Esophagus mucosa (tissue), 1 donor: ENCODE results near the gene DCLRE1C. TPM values are rescaled to one million over a fixed set of nuclear protein-coding genes. Genes with fewer than 3 reads are reported as not detected.
"Not testable (repeated sequence)": the region's sequence is repeated elsewhere in the genome, so short reads cannot be mapped to it uniquely, and the experiment has no call there.

Experiments used
- ATAC-seq: fragments of 200-7000 bp; cut with Tn5 transposase; one replicate; pipeline ENCODE4 v1.9.1; 2020
- total RNA-seq: library from RNA; stranded (reverse); gene quantifications from one replicate; pipeline ENCODE4 v1.2.4, GENCODE V29; 2023
- donor health status: DM: yes; HTN: yes; CAD: no.

The DCLRE1C gene
- total RNA-seq, 1 donor from 2014 or later = 17.5 TPM

DNA sequence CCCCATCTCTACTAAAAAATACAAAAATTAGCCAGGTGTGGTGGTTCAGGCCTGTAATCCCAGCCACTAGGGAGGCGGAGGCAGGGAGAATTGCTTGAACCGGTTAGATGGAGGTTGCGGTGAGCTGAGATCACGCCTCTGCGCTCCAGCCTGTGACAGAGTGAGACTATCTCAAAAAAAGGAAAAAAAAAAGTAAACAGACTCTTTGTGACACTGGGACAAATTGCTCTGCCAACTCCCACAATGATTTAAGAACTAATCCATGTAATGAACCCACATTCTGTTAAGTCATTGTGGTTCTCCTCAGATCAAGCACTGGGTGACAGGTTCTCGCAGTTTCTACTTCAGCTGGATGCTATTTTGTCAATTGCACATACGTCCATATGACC lies 11.0 kb downstream of the DCLRE1C start:
- ATAC-seq = peak; percentile 66

- ATAC-seq = peak; percentile 76
Observed at GRCh38 chr10:14942147-14942949, 11.5 kb downstream of the DCLRE1C start.

DNA sequence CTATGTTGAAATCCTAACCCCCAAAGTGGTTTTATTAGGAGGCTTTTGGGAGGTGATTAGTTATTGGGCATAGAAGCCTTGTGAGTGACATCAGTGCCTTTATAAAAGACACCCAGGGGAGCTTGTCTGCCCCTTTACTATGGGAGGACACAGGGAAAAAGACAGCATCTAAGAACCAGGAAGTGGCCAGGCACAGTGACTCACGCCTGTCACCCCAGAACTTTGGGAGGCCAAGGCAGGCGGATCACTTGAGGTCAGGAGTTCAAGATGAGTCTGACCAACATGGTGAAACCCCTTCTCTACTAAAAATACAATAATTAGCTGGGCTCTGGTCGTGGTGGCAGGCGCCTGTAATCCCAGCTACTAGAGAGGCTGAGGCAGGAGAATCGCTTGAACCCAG lies 14.9 kb downstream of the DCLRE1C start:
- ATAC-seq = peak; percentile 28

- no peak for ATAC-seq
Observed at GRCh38 chr10:14936584-14936983, 17.3 kb downstream of the DCLRE1C start.

DNA sequence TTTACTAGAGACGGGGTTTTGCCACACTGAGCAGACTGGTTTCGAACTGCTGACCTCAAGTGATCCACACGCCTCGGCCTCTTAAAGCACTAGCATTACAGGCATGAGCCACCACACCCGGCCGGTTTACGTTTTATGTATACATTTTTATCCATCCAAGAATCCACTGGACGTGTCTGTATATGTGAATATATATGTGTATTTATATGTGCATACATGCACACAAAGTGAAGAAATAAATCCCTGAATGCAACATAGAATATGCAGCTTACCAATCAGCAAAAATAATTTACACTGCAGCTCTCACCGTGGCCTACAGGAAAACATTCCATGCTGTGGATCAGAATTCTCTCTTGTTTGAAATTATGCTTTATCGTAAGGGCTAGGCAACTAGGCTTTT lies 23.3 kb downstream of the DCLRE1C start:
- ATAC-seq = no peak

DNA sequence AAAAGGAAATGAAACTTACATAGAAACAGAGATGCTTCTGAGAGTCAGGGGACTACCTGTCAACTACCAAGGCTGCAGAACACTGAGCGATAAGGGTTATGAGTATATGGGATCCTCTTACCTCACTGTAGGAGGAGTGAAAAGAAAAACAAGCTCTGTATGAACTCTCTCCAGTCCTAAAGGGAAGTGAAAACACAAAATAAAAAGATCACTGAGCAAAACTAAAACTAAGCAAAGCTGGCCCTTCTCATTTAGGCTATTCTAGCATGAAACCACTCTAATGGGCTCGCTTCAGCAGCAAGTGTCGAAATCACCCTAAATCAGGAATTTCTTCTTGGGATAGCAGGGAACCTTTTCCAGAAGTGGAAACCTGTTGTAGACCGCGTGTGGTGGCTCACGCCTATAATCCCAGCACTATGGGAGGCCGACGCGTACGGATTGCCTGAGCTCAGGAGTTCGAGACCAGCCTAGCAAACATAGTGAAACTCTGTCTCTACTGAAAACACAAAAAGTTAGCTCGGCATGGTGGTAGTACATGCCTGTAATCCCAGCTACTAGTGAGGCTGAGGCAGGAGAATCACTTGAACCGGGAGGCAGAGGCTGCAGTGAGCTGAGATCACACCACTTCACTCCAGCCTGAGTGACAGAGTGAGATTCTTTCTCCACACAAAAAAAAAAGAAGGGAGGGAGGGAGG lies 27.0 kb downstream of the DCLRE1C start:
- ATAC-seq = no peak

DNA sequence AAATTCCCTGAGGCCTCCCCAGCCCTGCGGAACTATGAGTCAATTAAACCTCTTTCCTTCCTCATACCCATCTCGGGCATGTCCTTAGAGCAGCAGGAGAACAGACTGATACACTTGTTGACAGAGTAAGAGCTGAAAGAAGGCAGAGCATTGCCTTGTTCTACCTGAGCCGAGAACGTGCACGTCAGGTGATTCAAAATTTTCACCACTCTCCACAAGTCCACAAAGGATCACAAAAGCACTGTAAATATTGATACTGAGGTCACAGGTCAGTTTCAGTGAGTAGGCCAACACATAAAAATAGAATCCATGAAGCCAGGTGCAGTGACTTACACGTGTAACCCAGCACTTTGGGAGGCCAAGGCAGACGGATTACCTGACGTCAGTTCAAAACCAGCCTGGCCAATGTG lies 27.8 kb downstream of the DCLRE1C start:
- peak; percentile 81 for ATAC-seq

GRCh38 chr10:14925268-14925667 lies 28.6 kb downstream of the DCLRE1C start:
- no peak for ATAC-seq

- peak; percentile 84 for ATAC-seq
Observed at GRCh38 chr10:14924013-14924412, 29.9 kb downstream of the DCLRE1C start.

- no peak for ATAC-seq
Observed at GRCh38 chr10:14918964-14919363, 34.9 kb downstream of the DCLRE1C start.

GRCh38 chr10:14917827-14918226 lies 36.1 kb downstream of the DCLRE1C start:
- no peak for ATAC-seq

- ATAC-seq = no peak
Observed at GRCh38 chr10:14916600-14916999, 37.3 kb downstream of the DCLRE1C start.

DNA sequence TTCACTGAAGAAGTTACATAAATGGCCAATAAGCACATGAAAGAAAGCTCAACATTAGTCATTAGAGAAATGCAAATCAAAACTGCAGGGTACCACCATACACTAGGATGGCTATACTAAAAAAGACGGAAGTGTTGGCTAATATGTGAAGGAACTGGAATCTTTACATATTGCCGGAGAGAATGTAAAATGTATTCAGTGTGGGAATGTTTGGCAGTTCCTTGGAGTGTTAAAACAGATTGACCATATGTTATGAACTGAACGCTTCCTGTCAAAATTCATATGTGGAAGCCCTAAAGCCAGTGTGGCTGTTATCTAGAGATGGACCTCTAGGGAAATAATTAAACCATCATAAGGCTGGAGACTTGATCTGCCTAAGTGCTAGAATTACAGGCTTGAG lies 42.1 kb downstream of the DCLRE1C start:
- no peak for ATAC-seq

- no peak for ATAC-seq
Observed at GRCh38 chr10:14910953-14911352, 42.9 kb downstream of the DCLRE1C start.

- no peak for ATAC-seq
Observed at GRCh38 chr10:14909101-14909500, 44.8 kb downstream of the DCLRE1C start.

DNA sequence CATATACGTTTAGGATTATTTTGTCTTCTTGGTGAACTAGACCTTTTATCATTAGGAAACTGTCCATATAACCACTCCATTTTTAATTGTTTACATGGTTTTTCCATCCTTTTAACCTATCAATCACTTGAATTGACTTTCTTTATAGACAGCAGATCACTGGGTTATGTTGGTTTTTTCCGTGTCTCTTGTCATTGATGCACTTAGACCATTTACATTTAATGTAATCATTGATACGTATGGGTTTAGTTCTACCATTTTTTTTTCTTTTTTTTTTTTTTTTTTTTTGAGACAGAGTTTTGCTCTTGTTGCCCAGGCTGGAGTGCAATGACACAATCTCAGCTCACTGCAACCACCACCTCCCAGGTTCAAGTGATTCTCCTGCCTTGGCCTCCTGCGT lies 46.3 kb downstream of the DCLRE1C start:
- ATAC-seq = not testable (repeated sequence)

- no peak for ATAC-seq
Observed at GRCh38 chr10:14906765-14907164, 47.1 kb downstream of the DCLRE1C start.

DNA sequence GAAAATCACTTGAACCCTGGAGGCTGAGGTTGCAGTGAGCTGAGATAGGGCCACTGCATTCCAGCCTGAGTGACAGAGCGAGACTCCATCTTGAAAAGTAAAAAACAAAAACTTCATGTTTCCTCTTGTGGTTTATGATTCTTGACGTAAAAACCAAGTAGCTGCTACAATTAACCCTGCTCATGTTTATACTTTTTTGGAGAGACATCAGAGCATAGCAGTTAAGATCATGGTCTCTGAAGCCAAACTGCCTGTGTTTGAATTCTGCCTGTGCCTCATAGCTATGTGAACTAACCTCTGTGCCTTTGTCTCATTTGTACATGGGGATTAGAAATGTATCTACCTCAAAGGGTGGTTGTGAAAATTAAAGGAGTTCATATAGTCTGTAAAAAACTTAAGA lies 48.0 kb downstream of the DCLRE1C start:
- ATAC-seq = no peak

DNA sequence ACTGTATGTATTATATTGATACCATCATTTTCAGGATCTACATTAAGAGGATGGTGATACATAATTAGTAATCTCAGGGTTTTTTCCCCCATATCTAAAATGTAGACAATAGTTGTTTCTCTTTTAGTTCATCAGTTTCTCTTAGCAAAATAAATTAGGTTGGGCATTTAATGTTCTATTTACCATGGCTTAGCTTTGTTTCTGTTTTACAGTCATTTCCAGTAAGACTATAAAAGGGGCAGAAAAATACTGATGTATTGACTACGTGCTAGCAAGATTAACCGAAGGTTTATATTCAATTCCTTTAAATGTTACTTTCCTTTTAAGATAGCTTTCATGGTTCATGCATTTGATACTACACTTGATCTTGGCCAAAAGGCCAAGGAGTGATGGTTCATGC lies 49.0 kb downstream of the DCLRE1C start:
- no peak for ATAC-seq

- peak; percentile 58 for ATAC-seq
Observed at GRCh38 chr10:14904316-14904732, 49.6 kb downstream of the DCLRE1C start.

DNA sequence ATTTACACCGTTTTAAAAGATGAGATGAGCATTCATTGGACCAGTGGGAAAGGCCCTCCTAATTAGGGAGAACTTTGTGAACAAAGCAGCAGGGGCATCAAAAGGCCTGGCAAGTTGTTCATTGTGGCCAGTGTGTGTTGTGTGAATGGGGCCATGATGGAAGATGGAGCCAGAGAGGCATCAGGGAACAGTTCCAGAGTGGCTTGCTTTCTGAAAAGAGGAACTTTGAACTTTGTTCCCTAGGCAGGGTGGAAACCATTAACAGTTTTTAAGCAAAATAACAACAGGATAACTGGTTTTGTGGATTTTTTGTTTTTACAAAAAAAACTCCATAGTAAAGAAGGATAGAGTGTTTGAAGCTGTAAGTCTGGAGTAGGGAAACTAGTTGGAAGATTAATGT lies 62.7 kb downstream of the DCLRE1C start:
- ATAC-seq = no peak

- ATAC-seq = no peak
Observed at GRCh38 chr10:14889318-14889717, 64.6 kb downstream of the DCLRE1C start.

DNA sequence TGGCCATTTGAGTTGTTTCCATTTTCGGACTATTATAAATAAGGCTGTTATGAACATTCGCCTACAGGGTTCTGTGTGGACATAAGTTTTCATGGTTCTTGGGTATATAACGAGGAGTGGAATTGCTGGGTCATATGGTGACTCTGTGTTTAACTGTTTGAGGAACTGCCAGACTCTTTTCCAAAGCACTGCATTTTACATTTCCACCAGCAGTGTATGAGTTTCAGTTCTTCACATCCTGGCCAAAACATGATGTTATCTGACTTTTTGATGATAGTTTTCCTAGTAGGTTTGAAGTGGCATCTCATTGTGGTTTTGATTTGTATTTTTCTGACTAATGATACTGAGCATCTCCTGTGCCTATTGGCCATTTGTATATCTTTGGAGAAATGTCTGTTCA lies 69.8 kb downstream of the DCLRE1C start:
- no peak for ATAC-seq

DNA sequence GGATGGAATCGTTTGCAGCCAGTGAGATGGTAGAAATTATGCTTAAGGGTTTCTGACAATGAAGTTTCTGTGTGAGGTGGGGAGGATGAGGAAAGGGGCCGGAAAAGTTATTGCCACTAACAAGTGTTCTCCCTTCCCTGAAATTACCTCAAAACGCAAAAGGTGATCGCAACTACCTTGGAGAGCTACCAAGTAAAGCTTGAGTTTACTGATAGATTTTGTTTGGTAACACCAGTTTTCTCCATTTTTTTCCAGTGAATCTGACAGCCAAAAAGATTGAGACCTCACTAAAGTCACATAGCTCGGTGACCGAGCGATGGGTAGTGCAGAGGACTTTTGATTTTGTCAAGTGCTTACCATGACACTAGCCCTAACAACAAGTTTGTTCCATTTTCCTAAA lies 73.7 kb downstream of the DCLRE1C start:
- ATAC-seq = no peak

DNA sequence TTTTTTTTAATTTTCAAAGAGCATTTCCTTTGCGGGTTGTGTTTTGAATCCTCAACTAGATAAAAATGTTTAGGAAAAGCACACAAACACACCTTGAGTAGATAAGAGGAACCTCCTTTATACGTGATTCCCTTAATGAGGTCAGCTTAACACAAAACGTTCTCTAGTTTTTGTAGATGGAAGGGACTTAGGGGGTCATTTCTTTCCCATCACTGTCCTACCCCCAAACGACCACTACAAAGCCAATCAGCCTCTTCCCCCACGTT lies 74.0 kb downstream of the DCLRE1C start:
- no peak for ATAC-seq
